IMR-90 (cell line): Measurements from ENCODE around the gene ARHGEF7.

Experiments used
- CEBPB ChIP-seq: IDR thresholded peaks from 2 replicates; pipeline ENCODE4 v1.6.1; 2012; ENCODE audit warnings: low read depth, low read length, improper control_type of control experiment
- POLR2A ChIP-seq: IDR thresholded peaks from 2 replicates; pipeline ENCODE4 v1.6.1; 2012; ENCODE audit warnings: mild to moderate bottlenecking, low read depth, low read length
- TF ChIP-seq, protein P1 (sequence below): conservative IDR thresholded peaks from 2 replicates; pipeline ENCODE4 v1.5.1; 2012; ENCODE audit warnings: mild to moderate bottlenecking, low read depth, low read length, improper control_type of control experiment

DNA sequence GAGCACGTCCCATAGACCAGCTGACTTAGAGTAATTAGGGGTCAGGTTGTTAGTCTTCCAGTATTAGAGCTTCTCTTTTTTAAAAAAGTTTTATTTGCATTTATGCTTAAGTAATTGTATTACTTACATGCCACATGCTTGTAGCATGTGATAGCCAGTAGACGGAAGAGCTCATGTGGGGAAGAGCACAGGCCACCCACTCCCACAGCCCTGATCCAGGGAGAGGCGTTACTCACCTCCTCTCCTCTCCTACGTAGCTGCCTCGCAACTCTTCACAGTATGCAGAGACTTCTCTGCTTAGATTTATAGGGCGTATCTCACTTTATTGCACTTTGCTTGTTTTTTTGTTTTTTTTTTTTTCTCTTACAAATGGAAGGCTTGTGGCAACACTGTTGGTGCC, 110.1 kb downstream of the ARHGEF7 start:
- no peak for TF ChIP-seq POLR2A
- no peak for TF ChIP-seq CEBPB
- TF ChIP-seq, protein P1, sequence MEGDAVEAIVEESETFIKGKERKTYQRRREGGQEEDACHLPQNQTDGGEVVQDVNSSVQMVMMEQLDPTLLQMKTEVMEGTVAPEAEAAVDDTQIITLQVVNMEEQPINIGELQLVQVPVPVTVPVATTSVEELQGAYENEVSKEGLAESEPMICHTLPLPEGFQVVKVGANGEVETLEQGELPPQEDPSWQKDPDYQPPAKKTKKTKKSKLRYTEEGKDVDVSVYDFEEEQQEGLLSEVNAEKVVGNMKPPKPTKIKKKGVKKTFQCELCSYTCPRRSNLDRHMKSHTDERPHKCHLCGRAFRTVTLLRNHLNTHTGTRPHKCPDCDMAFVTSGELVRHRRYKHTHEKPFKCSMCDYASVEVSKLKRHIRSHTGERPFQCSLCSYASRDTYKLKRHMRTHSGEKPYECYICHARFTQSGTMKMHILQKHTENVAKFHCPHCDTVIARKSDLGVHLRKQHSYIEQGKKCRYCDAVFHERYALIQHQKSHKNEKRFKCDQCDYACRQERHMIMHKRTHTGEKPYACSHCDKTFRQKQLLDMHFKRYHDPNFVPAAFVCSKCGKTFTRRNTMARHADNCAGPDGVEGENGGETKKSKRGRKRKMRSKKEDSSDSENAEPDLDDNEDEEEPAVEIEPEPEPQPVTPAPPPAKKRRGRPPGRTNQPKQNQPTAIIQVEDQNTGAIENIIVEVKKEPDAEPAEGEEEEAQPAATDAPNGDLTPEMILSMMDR: no peak
